Astrocyte (in vitro differentiated cells and primary cell): ENCODE results near the gene KSR2. TPM values are rescaled to one million over a fixed set of nuclear protein-coding genes. Genes with fewer than 3 reads are reported as not detected.

ENCODE experiments used
- DNase-seq: peaks from one replicate; pipeline ENCODE4 v3.0.0-alpha.2; 2010; ENCODE audit warnings: low read depth
- FAIRE-seq: peaks from 2 replicates; lab custom pipeline; 2011; peaks lifted over from hg19 to GRCh38; lab: Jason Lieb, UNC
- H2AFZ ChIP-seq: 2 replicates; pipeline ENCODE4 v1.6.0; 2012; ENCODE audit warnings: low read depth, low read length, inconsistent platforms
- H3K27ac ChIP-seq: 2 replicates; pipeline ENCODE4 v1.5.1; 2011; ENCODE audit warnings: low read depth, low read length, inconsistent platforms
- H3K27me3 ChIP-seq: 2 replicates; pipeline ENCODE4 v1.6.0; 2011; ENCODE audit warnings: low read length, inconsistent platforms; ENCODE audit not compliant: insufficient read depth
- H3K36me3 ChIP-seq: 2 replicates; pipeline ENCODE4 v1.5.1; 2011; ENCODE audit warnings: low read length, inconsistent platforms; ENCODE audit not compliant: insufficient read depth
- H3K4me1 ChIP-seq: 2 replicates; pipeline ENCODE4 v1.5.1; 2011; ENCODE audit warnings: low read length, inconsistent platforms; ENCODE audit not compliant: insufficient read depth
- H3K4me2 ChIP-seq: 2 replicates; pipeline ENCODE4 v1.6.0; 2012; ENCODE audit warnings: low read length, inconsistent platforms
- H3K4me3 ChIP-seq: 2 replicates; pipeline ENCODE4 v1.5.1; 2011; ENCODE audit warnings: low read depth, mild to moderate bottlenecking, low read length, inconsistent platforms; ENCODE audit not compliant: insufficient read depth
- H3K79me2 ChIP-seq: 2 replicates; pipeline ENCODE4 v1.6.0; 2012; ENCODE audit warnings: mild to moderate bottlenecking, low read length, inconsistent platforms; ENCODE audit not compliant: insufficient read depth
- H3K9ac ChIP-seq: 2 replicates; pipeline ENCODE4 v1.6.0; 2012; ENCODE audit warnings: mild to moderate bottlenecking, low read length, inconsistent platforms
- H3K9me3 ChIP-seq: 2 replicates; pipeline ENCODE4 v1.5.1; 2012; ENCODE audit warnings: low read depth, mild to moderate bottlenecking, low read length, inconsistent platforms; ENCODE audit not compliant: insufficient read depth
- H4K20me1 ChIP-seq: 2 replicates; pipeline ENCODE4 v1.6.0; 2012; ENCODE audit warnings: low read length, inconsistent platforms; ENCODE audit not compliant: insufficient read depth
- H3K27ac Mint-ChIP-seq: one replicate; pipeline ENCODE4 v1.8.0; 2021; ENCODE audit warnings: mild to moderate bottlenecking, mixed read lengths; ENCODE audit not compliant: unreplicated experiment
- H3K27me3 Mint-ChIP-seq: one replicate; pipeline ENCODE4 v1.8.0; 2021; ENCODE audit warnings: low read depth, mixed read lengths; ENCODE audit not compliant: unreplicated experiment
- H3K36me3 Mint-ChIP-seq: one replicate; pipeline ENCODE4 v1.8.0; 2021; ENCODE audit warnings: low read depth, mixed read lengths; ENCODE audit not compliant: unreplicated experiment
- H3K4me1 Mint-ChIP-seq: one replicate; pipeline ENCODE4 v1.8.0; 2021; ENCODE audit warnings: low read depth, mixed read lengths; ENCODE audit not compliant: unreplicated experiment
- H3K4me3 Mint-ChIP-seq: one replicate; pipeline ENCODE4 v1.8.0; 2021; ENCODE audit warnings: mild to moderate bottlenecking, moderate library complexity, mixed read lengths; ENCODE audit not compliant: unreplicated experiment
- H3K9me3 Mint-ChIP-seq: one replicate; pipeline ENCODE4 v1.8.0; 2021; ENCODE audit warnings: mild to moderate bottlenecking, mixed read lengths; ENCODE audit not compliant: unreplicated experiment
- EZH2 ChIP-seq: IDR thresholded peaks from 2 replicates; pipeline ENCODE4 v1.6.1; 2012; ENCODE audit warnings: mild to moderate bottlenecking, low read length, inconsistent platforms; ENCODE audit not compliant: insufficient read depth
- total RNA-seq: library from RNA; stranded (reverse); gene quantifications from 2 replicates; pipeline ENCODE4 v1.2.1, GENCODE V29; 2021
- TF ChIP-seq, protein P1 (sequence below): IDR thresholded peaks from 2 replicates; pipeline ENCODE4 v1.5.1; 2011; ENCODE audit warnings: low read depth, mild to moderate bottlenecking, inconsistent platforms, low read length, moderate library complexity; ENCODE audit not compliant: insufficient read depth

KSR2 gene
- total RNA-seq, 1 donor from 2014 or later, result 0.98 TPM

GRCh38 chr12:117966511-117966910 is 2.3 kb downstream of the KSR2 start:
- Mint-ChIP-seq H3K27me3 (peaks cover 45% of the 10 kb centered on the region), H3K9me3 (peaks cover 7% of the 10 kb centered on the region), H3K4me1 (no peaks in the 10 kb centered on the region), H3K4me3 (no peak overlapping the region), H3K27ac (no peak overlapping the region), H3K36me3 (no peaks in the 10 kb centered on the region)
- Histone ChIP-seq H3K27me3 (peaks cover 28% of the 10 kb centered on the region), H3K79me2 (no peaks in the 10 kb centered on the region), H3K36me3 (no peaks in the 10 kb centered on the region), H3K9me3 (peaks cover 2% of the 10 kb centered on the region), H3K4me2 (no peak overlapping the region), H4K20me1 (no peaks in the 10 kb centered on the region), H3K4me3 (no peak overlapping the region), H3K9ac (no peak overlapping the region), H3K27ac (no peak overlapping the region), H2AFZ (no peak overlapping the region), H3K4me1 (no peaks in the 10 kb centered on the region)
- DNase-seq (no peak), FAIRE-seq (no peak)
- TF ChIP-seq, protein P1, sequence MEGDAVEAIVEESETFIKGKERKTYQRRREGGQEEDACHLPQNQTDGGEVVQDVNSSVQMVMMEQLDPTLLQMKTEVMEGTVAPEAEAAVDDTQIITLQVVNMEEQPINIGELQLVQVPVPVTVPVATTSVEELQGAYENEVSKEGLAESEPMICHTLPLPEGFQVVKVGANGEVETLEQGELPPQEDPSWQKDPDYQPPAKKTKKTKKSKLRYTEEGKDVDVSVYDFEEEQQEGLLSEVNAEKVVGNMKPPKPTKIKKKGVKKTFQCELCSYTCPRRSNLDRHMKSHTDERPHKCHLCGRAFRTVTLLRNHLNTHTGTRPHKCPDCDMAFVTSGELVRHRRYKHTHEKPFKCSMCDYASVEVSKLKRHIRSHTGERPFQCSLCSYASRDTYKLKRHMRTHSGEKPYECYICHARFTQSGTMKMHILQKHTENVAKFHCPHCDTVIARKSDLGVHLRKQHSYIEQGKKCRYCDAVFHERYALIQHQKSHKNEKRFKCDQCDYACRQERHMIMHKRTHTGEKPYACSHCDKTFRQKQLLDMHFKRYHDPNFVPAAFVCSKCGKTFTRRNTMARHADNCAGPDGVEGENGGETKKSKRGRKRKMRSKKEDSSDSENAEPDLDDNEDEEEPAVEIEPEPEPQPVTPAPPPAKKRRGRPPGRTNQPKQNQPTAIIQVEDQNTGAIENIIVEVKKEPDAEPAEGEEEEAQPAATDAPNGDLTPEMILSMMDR, result no peak
- TF ChIP-seq EZH2, result no peak

DNA sequence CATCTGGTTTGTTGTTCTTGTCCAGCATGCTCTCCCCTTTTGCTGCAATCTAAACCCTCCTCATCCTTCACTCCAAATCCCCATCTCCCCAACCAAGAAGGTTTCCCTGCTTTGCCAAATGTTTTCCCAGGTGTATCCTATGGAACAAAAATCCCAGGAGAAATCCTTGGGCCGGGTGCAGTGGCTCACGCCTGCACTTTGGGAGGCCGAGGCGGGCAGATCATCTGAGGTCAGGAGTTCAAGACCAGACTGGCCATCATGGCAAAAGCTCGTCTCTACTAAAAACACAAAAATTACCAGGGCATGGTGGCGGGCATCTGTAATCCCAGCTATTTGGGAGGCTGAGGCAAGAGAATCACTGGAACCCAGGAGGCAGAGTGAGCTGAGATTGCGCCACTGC is 5.0 kb downstream of the KSR2 start:
- Histone ChIP-seq H3K36me3 (no peaks in the 10 kb centered on the region), H3K79me2 (no peaks in the 10 kb centered on the region), H3K27me3 (peaks cover 18% of the 10 kb centered on the region), H4K20me1 (no peaks in the 10 kb centered on the region), H3K4me2 (no peak overlapping the region), H3K9ac (no peak overlapping the region), H3K27ac (no peak overlapping the region), H3K4me3 (no peak overlapping the region), H2AFZ (no peak overlapping the region), H3K9me3 (no peaks in the 10 kb centered on the region), H3K4me1 (no peaks in the 10 kb centered on the region)
- Mint-ChIP-seq H3K9me3 (peaks cover 2% of the 10 kb centered on the region), H3K36me3 (no peaks in the 10 kb centered on the region), H3K4me1 (no peaks in the 10 kb centered on the region), H3K27me3 (peaks cover 46% of the 10 kb centered on the region), H3K27ac (no peak overlapping the region), H3K4me3 (no peak overlapping the region)
- TF ChIP-seq, protein P1, result no peak
- TF ChIP-seq EZH2, result no peak
- DNase-seq, result no peak
- no peak for FAIRE-seq

- no peak overlapping the region for H3K4me3 ChIP-seq
- H4K20me1 ChIP-seq, result no peaks in the 10 kb centered on the region
- no peaks in the 10 kb centered on the region for H3K36me3 ChIP-seq
- H3K79me2 ChIP-seq, result no peaks in the 10 kb centered on the region
- H3K27ac ChIP-seq, result no peak overlapping the region
- H3K4me1 Mint-ChIP-seq, result no peaks in the 10 kb centered on the region
- H3K9me3 Mint-ChIP-seq, result peaks cover 2% of the 10 kb centered on the region
- H3K9me3 ChIP-seq, result no peaks in the 10 kb centered on the region
- no peak for TF ChIP-seq EZH2
- TF ChIP-seq, protein P1, result no peak
- H2AFZ ChIP-seq, result no peak overlapping the region
- no peaks in the 10 kb centered on the region for H3K4me1 ChIP-seq
- H3K4me2 ChIP-seq, result no peak overlapping the region
- no peak for DNase-seq
- no peak overlapping the region for H3K4me3 Mint-ChIP-seq
- FAIRE-seq, result no peak
- H3K27me3 ChIP-seq, result no peaks in the 10 kb centered on the region
- H3K27ac Mint-ChIP-seq, result no peak overlapping the region
- peaks cover 5% of the 10 kb centered on the region for H3K27me3 Mint-ChIP-seq
- no peak overlapping the region for H3K9ac ChIP-seq
- H3K36me3 Mint-ChIP-seq, result no peaks in the 10 kb centered on the region
These were observed 31.9 kb downstream of the KSR2 start for GRCh38 chr12:117936722-117937484.
